Cardiac fibroblast (primary cell): ENCODE measurements around the gene ZEB1.
A peak's percentile ranks its signal among the peaks of the same experiment; 100 is the strongest.

Source experiments
- DNase-seq, 2 donors: peaks; one replicate each; pipeline versions ENCODE4 v3.0.0 to v3.0.0-alpha.2; 2010; ENCODE audit warnings: low read depth in 2 of 2
- H3K4me3 ChIP-seq, 2 donors: replicated peaks in 1 of 2; 1 replicate in 1 of 2; 2 replicates in 1 of 2; pipeline ENCODE4 v1.5.1; 2011; ENCODE audit warnings: low read depth in 2 of 2, low read length in 2 of 2, mild to moderate bottlenecking in 2 of 2, moderate library complexity in 1 of 2
- TF ChIP-seq, protein P1 (sequence below): IDR thresholded peaks from one replicate; pipeline ENCODE4 v1.5.1; 2011; ENCODE audit warnings: low read depth, mild to moderate bottlenecking, low read length, inconsistent platforms

Gene ZEB1

DNA sequence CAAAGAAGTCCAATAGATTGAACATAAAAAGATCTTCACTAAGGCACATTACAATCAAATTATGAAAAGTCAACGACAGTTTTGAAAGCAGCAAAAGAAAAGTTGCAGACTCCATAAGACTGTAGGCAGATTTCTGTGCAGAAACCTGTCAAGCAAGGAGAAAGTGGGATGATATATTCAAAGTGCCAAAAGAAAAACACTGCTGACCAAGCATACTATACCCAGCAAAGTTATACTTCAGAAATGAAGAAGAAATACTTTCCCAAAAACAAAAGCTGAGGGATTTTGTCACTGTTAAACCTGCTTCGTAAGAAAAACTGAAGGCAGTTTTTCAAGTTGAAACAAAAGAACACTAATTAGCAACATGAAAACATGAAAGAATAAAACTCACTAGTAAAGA is 145.5 kb downstream of the ZEB1 start:
- no peak for DNase-seq
- TF ChIP-seq, protein P1, sequence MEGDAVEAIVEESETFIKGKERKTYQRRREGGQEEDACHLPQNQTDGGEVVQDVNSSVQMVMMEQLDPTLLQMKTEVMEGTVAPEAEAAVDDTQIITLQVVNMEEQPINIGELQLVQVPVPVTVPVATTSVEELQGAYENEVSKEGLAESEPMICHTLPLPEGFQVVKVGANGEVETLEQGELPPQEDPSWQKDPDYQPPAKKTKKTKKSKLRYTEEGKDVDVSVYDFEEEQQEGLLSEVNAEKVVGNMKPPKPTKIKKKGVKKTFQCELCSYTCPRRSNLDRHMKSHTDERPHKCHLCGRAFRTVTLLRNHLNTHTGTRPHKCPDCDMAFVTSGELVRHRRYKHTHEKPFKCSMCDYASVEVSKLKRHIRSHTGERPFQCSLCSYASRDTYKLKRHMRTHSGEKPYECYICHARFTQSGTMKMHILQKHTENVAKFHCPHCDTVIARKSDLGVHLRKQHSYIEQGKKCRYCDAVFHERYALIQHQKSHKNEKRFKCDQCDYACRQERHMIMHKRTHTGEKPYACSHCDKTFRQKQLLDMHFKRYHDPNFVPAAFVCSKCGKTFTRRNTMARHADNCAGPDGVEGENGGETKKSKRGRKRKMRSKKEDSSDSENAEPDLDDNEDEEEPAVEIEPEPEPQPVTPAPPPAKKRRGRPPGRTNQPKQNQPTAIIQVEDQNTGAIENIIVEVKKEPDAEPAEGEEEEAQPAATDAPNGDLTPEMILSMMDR: no peak
- H3K4me3 ChIP-seq: no peak overlapping the region

DNA sequence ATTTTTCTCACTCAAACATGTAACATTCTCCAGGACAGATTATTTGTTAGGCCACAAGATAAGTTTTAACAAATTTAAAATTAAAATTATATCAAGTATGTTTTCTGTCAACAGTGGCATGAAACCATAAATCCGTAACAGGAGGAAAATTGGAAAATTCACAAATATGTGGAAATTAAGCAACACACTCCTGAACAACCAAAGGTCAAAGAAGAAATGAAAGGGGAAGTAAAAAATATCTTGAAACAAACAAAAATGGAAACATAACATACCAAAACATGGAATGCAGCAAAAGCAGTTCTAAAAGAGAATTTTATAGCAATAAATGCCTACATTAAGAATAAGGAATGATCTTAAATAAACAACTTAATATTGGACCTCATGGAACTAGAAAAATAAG is 147.3 kb downstream of the ZEB1 start:
- DNase-seq: peak in 1 of 2 donors; percentile 16
- H3K4me3 ChIP-seq: no peak overlapping the region
- TF ChIP-seq, protein P1: no peak

DNA sequence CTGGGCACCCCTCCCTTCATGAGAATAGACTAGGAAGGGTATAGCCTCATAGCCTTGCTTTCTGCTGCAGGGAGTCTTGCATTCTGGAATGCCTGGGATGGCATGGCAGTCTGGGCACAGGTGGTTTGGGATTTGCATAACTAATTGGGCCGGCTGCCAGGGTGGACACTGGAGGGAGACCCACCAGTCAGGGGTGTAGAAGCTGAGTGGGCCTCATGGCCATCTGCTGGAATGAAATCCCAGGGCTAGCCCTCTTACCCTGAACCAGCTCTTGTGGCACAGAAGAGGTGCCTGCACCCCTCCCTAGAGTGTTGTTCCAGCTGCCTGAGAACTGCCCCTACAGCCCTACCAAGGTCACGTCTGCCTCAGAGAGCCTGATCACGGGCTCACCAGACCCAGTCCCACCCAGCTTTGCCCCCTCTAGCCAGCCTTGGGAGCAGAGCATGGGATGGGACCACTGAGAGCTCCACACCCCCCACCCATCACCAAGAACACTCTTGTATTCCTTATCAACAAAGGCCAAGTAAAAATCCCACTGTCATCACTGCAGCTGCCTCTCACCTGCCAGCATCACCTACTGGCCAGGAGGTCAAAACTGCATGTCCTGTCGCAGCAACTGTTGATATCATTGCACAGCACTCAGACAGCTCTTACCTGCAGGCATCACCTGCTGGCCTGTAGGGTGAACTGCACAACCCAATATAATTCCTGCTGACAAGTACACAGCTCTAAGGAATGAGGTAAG is 148.9 kb downstream of the ZEB1 start:
- H3K4me3 ChIP-seq: no peak overlapping the region
- DNase-seq: peak; percentile 26 to 49
- TF ChIP-seq, protein P1: peak; percentile 70

DNA sequence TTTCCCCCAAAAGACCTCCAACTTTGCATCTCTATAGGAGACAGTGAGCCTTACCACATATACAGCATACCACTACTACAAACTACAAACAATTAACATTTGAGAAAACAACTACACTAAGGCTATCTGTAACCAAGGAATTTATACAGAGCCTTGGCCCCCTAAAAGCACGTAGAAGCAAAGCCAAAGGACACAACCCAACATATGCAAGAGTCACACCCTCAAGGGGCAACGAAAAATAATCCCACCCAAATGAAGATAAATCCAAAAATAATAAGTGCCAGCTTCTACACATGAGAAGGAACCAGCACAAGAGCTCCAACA is 149.5 kb downstream of the ZEB1 start:
- TF ChIP-seq, protein P1: no peak
- DNase-seq: no peak

DNA sequence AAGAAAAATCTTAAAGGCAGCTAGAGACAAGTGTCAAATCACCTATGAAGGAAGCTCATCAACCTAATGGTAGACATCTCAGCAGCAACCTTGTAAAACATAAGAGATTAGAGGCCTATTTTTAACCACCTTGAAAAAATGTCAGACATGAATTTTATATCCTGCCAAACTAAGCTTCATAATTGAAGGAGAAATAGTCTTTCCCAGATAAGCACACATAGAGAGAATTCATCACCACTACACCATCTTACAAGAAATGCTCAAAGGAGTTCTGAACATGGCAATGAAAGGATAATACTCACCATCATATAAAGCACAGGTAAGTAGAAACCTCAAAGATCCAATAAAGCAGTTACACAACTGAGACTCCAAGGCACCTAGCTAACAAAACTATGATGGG is 156.5 kb downstream of the ZEB1 start:
- TF ChIP-seq, protein P1: no peak
- no peak overlapping the region for H3K4me3 ChIP-seq

More for the DNA sequence above, 149.5 kb downstream of the ZEB1 start:
- no peak overlapping the region for H3K4me3 ChIP-seq

DNA sequence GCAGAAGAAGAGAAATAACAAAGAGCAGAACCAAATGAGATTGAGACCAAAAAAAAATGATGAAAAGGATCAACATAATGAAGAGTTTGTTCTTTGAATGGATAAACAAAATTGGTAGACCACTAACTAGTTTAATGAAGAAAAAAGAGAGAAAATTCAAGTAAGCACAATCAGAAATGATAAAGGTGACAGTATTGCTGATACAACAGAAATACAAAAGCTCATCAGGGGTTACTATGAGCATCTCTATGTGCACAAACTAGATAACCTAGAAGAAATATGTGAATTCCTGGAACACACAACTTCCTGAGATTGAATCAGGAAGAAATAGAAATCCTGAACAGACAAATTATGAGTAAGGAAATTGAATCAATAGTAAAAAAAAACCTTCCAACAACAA is 157.1 kb downstream of the ZEB1 start:
- TF ChIP-seq, protein P1: no peak
- DNase-seq: no peak
- H3K4me3 ChIP-seq: no peak overlapping the region

More for the DNA sequence above, 156.5 kb downstream of the ZEB1 start:
- no peak for DNase-seq

DNA sequence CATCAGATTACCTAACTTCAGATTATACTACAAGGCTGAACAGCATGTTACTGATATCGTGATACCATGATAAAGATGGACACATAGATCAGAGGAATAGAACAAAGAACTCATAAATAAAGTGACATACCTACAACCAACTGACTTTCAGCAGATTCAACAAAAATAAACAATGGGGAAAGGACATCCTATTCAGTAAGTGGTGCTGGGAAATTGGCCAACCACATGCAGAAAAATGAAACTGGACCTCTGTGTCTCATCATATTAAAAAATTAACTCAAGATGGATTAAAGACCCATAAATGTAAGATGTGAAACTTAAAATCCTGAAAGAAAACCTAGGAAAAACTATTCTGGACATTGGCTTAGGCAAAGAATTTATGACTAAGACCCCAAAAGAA is 158.6 kb downstream of the ZEB1 start:
- TF ChIP-seq, protein P1: no peak
- no peak for DNase-seq
- H3K4me3 ChIP-seq: no peak overlapping the region
